CD4-positive, alpha-beta T cell (primary cell): ENCODE results near the gene MICALL2. TPM values are rescaled to one million over a fixed set of nuclear protein-coding genes. Genes with fewer than 3 reads are reported as not detected.

Experiments used
- ATAC-seq: fragments of 200-7000 bp; cut with Tn5 transposase; one replicate; pipeline ENCODE4 v1.10.0; 2022; ENCODE audit warnings: mild to moderate bottlenecking; ENCODE audit not compliant: poor library complexity
- CTCF ChIA-PET: fragments of 350-600 bp; sonication (Branson Sonifier 250); formaldehyde crosslinking; loops from one replicate; lab custom pipeline; 2021; ENCODE audit warnings: antibody characterized with exemption, inconsistent platforms; lab: Charles Lee
- POLR2A ChIA-PET: fragments of 350-600 bp; sonication (Branson Sonifier 250); formaldehyde crosslinking; loops from one replicate; lab custom pipeline; 2021; ENCODE audit warnings: antibody characterized with exemption, inconsistent platforms; lab: Charles Lee
- DNase-seq, 14 experiments: peaks; one replicate each; pipeline ENCODE4 v3.0.0-alpha.2; 2013 to 2020; ENCODE audit warnings: mixed read lengths in 2 of 14
- H3K27ac ChIP-seq, 2 donors: one replicate each; pipeline versions ENCODE4 v1.5.1 to v1.7.0; 2013; ENCODE audit warnings: low read length in 2 of 2, low read depth in 1 of 2, mild to moderate bottlenecking in 1 of 2
- H3K27me3 ChIP-seq, 2 experiments: 1 replicate in 1 of 2; 2 replicates in 1 of 2; pipeline versions ENCODE4 v1.6.1 to v1.7.0; 2013; ENCODE audit warnings: low read length in 2 of 2, control low read depth in 1 of 2, mild to moderate bottlenecking in 1 of 2, moderate library complexity in 1 of 2; ENCODE audit not compliant: insufficient read depth in 2 of 2, control insufficient read depth in 1 of 2
- H3K36me3 ChIP-seq: one replicate; pipeline ENCODE4 v1.6.1; 2013; ENCODE audit warnings: low read length, control low read depth; ENCODE audit not compliant: insufficient read depth
- H3K4me1 ChIP-seq: one replicate; pipeline ENCODE4 v1.6.1; 2013; ENCODE audit warnings: low read length, control low read depth; ENCODE audit not compliant: insufficient read depth
- H3K4me3 ChIP-seq: one replicate; pipeline ENCODE4 v1.5.1; 2013; ENCODE audit warnings: mild to moderate bottlenecking, low read length, moderate library complexity
- H3K9me3 ChIP-seq, 2 experiments: 1 replicate in 1 of 2; 2 replicates in 1 of 2; pipeline versions ENCODE4 v1.6.1 to v1.7.0; 2013; ENCODE audit warnings: low read length in 2 of 2, mild to moderate bottlenecking in 2 of 2, control low read depth in 1 of 2, moderate library complexity in 1 of 2; ENCODE audit not compliant: control insufficient read depth in 1 of 2, insufficient read depth in 1 of 2
- H3K27ac Mint-ChIP-seq: one replicate; pipeline ENCODE4 v1.8.0; 2020; ENCODE audit warnings: mixed read lengths
- H3K27me3 Mint-ChIP-seq: one replicate; pipeline ENCODE4 v1.8.0; 2021; ENCODE audit warnings: mixed read lengths
- H3K36me3 Mint-ChIP-seq: one replicate; pipeline ENCODE4 v1.8.0; 2021; ENCODE audit warnings: low read depth, mixed read lengths
- H3K4me1 Mint-ChIP-seq: one replicate; pipeline ENCODE4 v1.8.0; 2021; ENCODE audit warnings: low read depth, mixed read lengths
- H3K4me3 Mint-ChIP-seq: one replicate; pipeline ENCODE4 v1.8.0; 2020; ENCODE audit warnings: mild to moderate bottlenecking, mixed read lengths
- H3K9me3 Mint-ChIP-seq: one replicate; pipeline ENCODE4 v1.8.0; 2020; ENCODE audit warnings: mixed read lengths
- intact Hi-C, 2 experiments: fragments of 100-400 bp; cut with DNase I in 1 of 2; cut with micrococcal nuclease in 1 of 2; formaldehyde crosslinking; loops; one replicate each; pipeline versions ENCODE4 v1.15.1 to v1.9.0; 2023 to 2025; cut with DNase I, micrococcal nuclease
- total RNA-seq, 174 experiments: library from RNA in 2 of 174; stranded (reverse) in 2 of 174; gene quantifications; one replicate each; pipeline ENCODE4 v1.2.3 and lab custom pipeline; 2021 to 2026
- TF ChIP-seq, protein P1 (sequence below): fragments of 200-600 bp; IDR thresholded peaks from one replicate; pipeline ENCODE4 v1.8.0; 2022; ENCODE audit warnings: antibody characterized with exemption, mild to moderate bottlenecking

Gene MICALL2
- total RNA-seq, 2 experiments from 2014 or later, result 1.9 to 2.2 TPM

DNA sequence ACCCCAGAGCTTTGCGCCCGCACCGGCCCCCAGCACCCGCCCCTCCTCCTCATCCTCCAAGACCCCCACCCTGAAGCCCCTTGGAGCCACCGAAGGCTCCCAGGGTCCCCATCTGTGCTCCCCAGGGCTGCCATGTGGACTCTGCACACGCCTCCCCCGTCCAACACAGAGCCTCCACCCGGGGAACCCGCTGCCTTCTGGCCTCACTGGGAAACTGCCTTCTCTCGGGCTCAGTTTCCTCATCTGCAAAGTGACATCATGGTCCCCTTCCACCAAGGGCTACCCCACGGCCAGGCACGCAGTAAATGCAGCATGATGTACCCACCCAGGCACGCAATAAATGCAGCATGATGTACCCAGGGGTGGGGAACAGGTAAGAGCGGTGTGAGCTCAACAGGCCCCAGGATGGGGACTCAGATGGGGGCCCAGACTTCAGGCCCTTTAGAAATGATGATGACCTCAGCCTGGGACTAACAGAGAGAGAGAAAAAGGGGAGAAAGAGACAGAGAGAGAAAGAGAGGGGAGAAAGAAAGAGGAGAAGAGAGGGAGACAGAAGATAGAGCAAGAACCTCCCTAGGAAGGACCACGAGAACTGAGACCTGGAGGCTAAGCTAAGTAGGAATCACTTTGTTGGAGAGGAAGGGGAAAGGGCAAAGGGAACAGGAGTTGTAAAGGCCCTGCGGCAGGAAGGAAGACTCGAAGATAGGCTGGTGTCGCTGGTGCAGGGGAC is 2.5 kb upstream of the MICALL2 start:
- peak overlapping the region; percentile 66 for H3K27ac Mint-ChIP-seq

GRCh38 chr7:1460821-1461645 is 1.8 kb upstream of the MICALL2 start:
- H3K9me3 ChIP-seq, result no peaks in the 10 kb centered on the region
- no peak overlapping the region for H3K27ac ChIP-seq
- no peak for ATAC-seq
- no peaks in the 10 kb centered on the region for H3K27me3 ChIP-seq
- DNase-seq, result peak in 2 of 14 experiments; percentile 36 to 58
- H3K4me1 ChIP-seq, result peaks cover 33% of the 10 kb centered on the region
- peak overlapping the region; percentile 11 for H3K4me3 Mint-ChIP-seq
- ChIA-PET POLR2A (interaction anchor here (1.7 kb wide), 1 partner anchor 14 kb away, joined by 4 read pairs; no protein-coding TSS in a partner anchor), CTCF (interaction anchor here (0.6 kb wide), 1 partner anchor 36 kb away, joined by 3 read pairs; no protein-coding TSS in a partner anchor)
- intact Hi-C loops, result no loop called here
- H3K36me3 Mint-ChIP-seq, result no peaks in the 10 kb centered on the region
- H3K4me1 Mint-ChIP-seq, result peaks cover 8% of the 10 kb centered on the region
- TF ChIP-seq, protein P1, sequence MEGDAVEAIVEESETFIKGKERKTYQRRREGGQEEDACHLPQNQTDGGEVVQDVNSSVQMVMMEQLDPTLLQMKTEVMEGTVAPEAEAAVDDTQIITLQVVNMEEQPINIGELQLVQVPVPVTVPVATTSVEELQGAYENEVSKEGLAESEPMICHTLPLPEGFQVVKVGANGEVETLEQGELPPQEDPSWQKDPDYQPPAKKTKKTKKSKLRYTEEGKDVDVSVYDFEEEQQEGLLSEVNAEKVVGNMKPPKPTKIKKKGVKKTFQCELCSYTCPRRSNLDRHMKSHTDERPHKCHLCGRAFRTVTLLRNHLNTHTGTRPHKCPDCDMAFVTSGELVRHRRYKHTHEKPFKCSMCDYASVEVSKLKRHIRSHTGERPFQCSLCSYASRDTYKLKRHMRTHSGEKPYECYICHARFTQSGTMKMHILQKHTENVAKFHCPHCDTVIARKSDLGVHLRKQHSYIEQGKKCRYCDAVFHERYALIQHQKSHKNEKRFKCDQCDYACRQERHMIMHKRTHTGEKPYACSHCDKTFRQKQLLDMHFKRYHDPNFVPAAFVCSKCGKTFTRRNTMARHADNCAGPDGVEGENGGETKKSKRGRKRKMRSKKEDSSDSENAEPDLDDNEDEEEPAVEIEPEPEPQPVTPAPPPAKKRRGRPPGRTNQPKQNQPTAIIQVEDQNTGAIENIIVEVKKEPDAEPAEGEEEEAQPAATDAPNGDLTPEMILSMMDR, result no peak
- no peaks in the 10 kb centered on the region for H3K9me3 Mint-ChIP-seq
- no peaks in the 10 kb centered on the region for H3K36me3 ChIP-seq
- no peak overlapping the region for H3K4me3 ChIP-seq
- H3K27ac Mint-ChIP-seq, result peak overlapping the region; percentile 56
- H3K27me3 Mint-ChIP-seq, result no peaks in the 10 kb centered on the region

More for the DNA sequence above, 2.5 kb upstream of the MICALL2 start:
- Histone ChIP-seq H3K9me3 (no peaks in the 10 kb centered on the region), H3K4me3 (no peak overlapping the region), H3K27me3 (no peaks in the 10 kb centered on the region), H3K4me1 (peaks cover 32% of the 10 kb centered on the region), H3K27ac (no peak overlapping the region), H3K36me3 (no peaks in the 10 kb centered on the region)
- intact Hi-C loops, result no loop called here
- TF ChIP-seq, protein P1, result no peak
- Mint-ChIP-seq H3K27me3 (no peaks in the 10 kb centered on the region), H3K4me1 (peaks cover 8% of the 10 kb centered on the region), H3K9me3 (no peaks in the 10 kb centered on the region), H3K4me3 (peak overlapping the region; percentile 53), H3K36me3 (no peaks in the 10 kb centered on the region)
- DNase-seq (no peak), ATAC-seq (no peak)
- ChIA-PET POLR2A (interaction anchor here (1.7 kb wide), 1 partner anchor 13 kb away, joined by 4 read pairs; no protein-coding TSS in a partner anchor), CTCF (interaction anchor here (2.0 kb wide), 1 partner anchor 13 kb away, joined by 6 read pairs; no protein-coding TSS in a partner anchor)
